ENCODE results near the gene EXOC3.

Gene EXOC3

GRCh38 chr5:406041-406440 is 36.9 kb upstream of the EXOC3 start:
- Histone ChIP-seq H3K79me2 (ENCODE audit: insufficient read depth, low read length) (no peaks in the 10 kb centered on the region), H3K4me2 (ENCODE audit: low read length) (no peak overlapping the region), H3K9me2 (ENCODE audit: low read depth, low read length) (no peaks in the 10 kb centered on the region), H3F3A (ENCODE audit: insufficient read depth, low read length) (no peaks in the 10 kb centered on the region), H3K4me1 (ENCODE audit: insufficient read depth, low read length, severe bottlenecking) (peaks cover 26% of the 10 kb centered on the region), H3K9me3 (ENCODE audit: low read length) (no peaks in the 10 kb centered on the region), H3K4me3 (ENCODE audit: low read depth, low read length, poor library complexity, severe bottlenecking) (no peak overlapping the region), H3K27ac (ENCODE audit: low read depth, low read length, poor library complexity, severe bottlenecking) (no peak overlapping the region), H4K20me1 (ENCODE audit: insufficient read depth, low read length) (no peaks in the 10 kb centered on the region), H2AFZ (ENCODE audit: low read length) (no peak overlapping the region), H3K36me3 (ENCODE audit: insufficient read depth, low read length) (peaks cover 6% of the 10 kb centered on the region; the same call in 1 of the 2 replicates), H3K27me3 (ENCODE audit: insufficient read depth, low read length) (no peaks in the 10 kb centered on the region), H3K9ac (ENCODE audit: low read length) (no peak overlapping the region)
- TF ChIP-seq EZH2 (IDR thresholded peaks at IDR 0.05; ENCODE audit: borderline replicate concordance, low read length) (no peak), CTCF (IDR thresholded peaks at IDR 0.05; ENCODE audit: low read length) (no peak)

GRCh38 chr5:407051-407450 is 35.9 kb upstream of the EXOC3 start:
- Histone ChIP-seq H3K4me1 (ENCODE audit: insufficient read depth, low read length, severe bottlenecking) (peaks cover 36% of the 10 kb centered on the region), H3K9ac (ENCODE audit: low read length) (no peak overlapping the region), H3K9me2 (ENCODE audit: low read depth, low read length) (no peaks in the 10 kb centered on the region), H3K36me3 (ENCODE audit: insufficient read depth, low read length) (peaks cover 6% of the 10 kb centered on the region; the same call in 1 of the 2 replicates), H3K4me3 (ENCODE audit: low read depth, low read length, poor library complexity, severe bottlenecking) (no peak overlapping the region), H4K20me1 (ENCODE audit: insufficient read depth, low read length) (no peaks in the 10 kb centered on the region), H3K27me3 (ENCODE audit: insufficient read depth, low read length) (no peaks in the 10 kb centered on the region), H3K79me2 (ENCODE audit: insufficient read depth, low read length) (no peaks in the 10 kb centered on the region), H3K27ac (ENCODE audit: low read depth, low read length, poor library complexity, severe bottlenecking) (no peak overlapping the region), H2AFZ (ENCODE audit: low read length) (no peak overlapping the region), H3K4me2 (ENCODE audit: low read length) (no peak overlapping the region), H3F3A (ENCODE audit: insufficient read depth, low read length) (no peaks in the 10 kb centered on the region), H3K9me3 (ENCODE audit: low read length) (no peaks in the 10 kb centered on the region)
- TF ChIP-seq EZH2 (IDR thresholded peaks at IDR 0.05; ENCODE audit: borderline replicate concordance, low read length) (no peak), CTCF (IDR thresholded peaks at IDR 0.05; ENCODE audit: low read length) (no peak)

GRCh38 chr5:407801-408268 is 35.1 kb upstream of the EXOC3 start:
- H3K36me3 ChIP-seq (ENCODE audit: insufficient read depth, low read length), result peaks cover 6% of the 10 kb centered on the region; the same call in 1 of the 2 replicates
- no peak overlapping the region for H2AFZ ChIP-seq (ENCODE audit: low read length)
- TF ChIP-seq EZH2 (IDR thresholded peaks at IDR 0.05; ENCODE audit: borderline replicate concordance, low read length), result no peak
- no peak for TF ChIP-seq CTCF (IDR thresholded peaks at IDR 0.05; ENCODE audit: low read length)
- H3K9me3 ChIP-seq (ENCODE audit: low read length), result no peaks in the 10 kb centered on the region
- peaks cover 38% of the 10 kb centered on the region for H3K4me1 ChIP-seq (ENCODE audit: insufficient read depth, low read length, severe bottlenecking)
- no peaks in the 10 kb centered on the region for H3K79me2 ChIP-seq (ENCODE audit: insufficient read depth, low read length)
- no peaks in the 10 kb centered on the region for H3F3A ChIP-seq (ENCODE audit: insufficient read depth, low read length)
- no peak overlapping the region for H3K4me2 ChIP-seq (ENCODE audit: low read length)
- H3K9me2 ChIP-seq (ENCODE audit: low read depth, low read length), result no peaks in the 10 kb centered on the region
- no peak overlapping the region for H3K27ac ChIP-seq (ENCODE audit: low read depth, low read length, poor library complexity, severe bottlenecking)
- H3K27me3 ChIP-seq (ENCODE audit: insufficient read depth, low read length), result no peaks in the 10 kb centered on the region
- H3K4me3 ChIP-seq (ENCODE audit: low read depth, low read length, poor library complexity, severe bottlenecking), result no peak overlapping the region
- no peak overlapping the region for H3K9ac ChIP-seq (ENCODE audit: low read length)
- H4K20me1 ChIP-seq (ENCODE audit: insufficient read depth, low read length), result no peaks in the 10 kb centered on the region

All from OCI-LY1 (cell line).